GM21447 (cell line): ENCODE data around the gene UQCC5.

Experiments used
- ATAC-seq: cut with Tn5 transposase; IDR thresholded peaks from one replicate; pipeline ENCODE4 v1.9.1; 2021; ENCODE audit not compliant: unreplicated experiment

The UQCC5 gene, protein sequence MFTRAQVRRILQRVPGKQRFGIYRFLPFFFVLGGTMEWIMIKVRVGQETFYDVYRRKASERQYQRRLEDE

GRCh38 chr3:52536369-52537164 is at the start of gene UQCC5:
Gene UQCC5, plus strand, starts transcription at chr3:52536605. Its CDS starts 151 bp downstream, at chr3:52536756.
- ATAC-seq = peak; percentile 81

- no peak for ATAC-seq
Observed at GRCh38 chr3:52487050-52487787, 49.2 kb upstream of the UQCC5 start.

GRCh38 chr3:52487788-52488691 is 48.4 kb upstream of the UQCC5 start:
- no peak for ATAC-seq

DNA sequence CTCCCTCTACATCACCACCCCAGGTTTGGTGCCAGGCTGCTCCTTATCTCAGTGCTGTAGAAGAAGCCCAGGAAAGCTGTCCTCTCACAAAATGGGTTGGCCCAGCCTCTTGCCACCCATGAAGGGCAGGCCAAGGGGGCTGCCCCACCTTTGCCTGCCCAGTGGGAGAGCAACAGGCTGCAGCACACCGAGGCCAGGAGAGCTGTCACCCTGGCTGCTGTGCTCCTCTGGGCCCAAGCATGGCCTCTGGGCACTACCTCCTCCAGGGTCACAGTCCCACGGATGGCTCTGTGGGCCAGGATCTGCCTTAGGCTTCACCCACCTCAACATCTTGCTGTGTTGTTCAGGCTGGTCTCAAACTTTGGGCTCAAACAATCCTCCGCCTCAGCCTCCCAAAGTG is 47.7 kb upstream of the UQCC5 start:
- no peak for ATAC-seq

DNA sequence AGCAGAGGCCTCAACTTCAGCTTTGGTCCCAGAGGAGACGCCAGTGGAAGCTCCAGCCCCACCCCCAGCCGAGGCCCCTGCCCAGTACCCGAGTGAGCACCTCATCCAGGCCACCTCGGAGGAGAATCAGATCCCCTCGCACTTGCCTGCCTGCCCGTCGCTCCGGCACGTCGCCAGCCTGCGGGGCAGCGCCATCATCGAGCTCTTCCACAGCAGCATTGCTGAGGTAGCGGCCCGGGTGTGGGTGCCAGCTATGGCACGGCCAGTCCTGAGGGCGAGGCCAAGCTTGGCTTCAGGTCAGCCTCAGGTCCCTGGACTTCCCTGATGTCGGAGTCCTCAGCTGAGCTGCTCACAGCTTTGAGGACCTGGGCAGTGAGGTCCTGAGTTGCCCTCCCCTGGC is 47.0 kb upstream of the UQCC5 start:
- no peak for ATAC-seq

DNA sequence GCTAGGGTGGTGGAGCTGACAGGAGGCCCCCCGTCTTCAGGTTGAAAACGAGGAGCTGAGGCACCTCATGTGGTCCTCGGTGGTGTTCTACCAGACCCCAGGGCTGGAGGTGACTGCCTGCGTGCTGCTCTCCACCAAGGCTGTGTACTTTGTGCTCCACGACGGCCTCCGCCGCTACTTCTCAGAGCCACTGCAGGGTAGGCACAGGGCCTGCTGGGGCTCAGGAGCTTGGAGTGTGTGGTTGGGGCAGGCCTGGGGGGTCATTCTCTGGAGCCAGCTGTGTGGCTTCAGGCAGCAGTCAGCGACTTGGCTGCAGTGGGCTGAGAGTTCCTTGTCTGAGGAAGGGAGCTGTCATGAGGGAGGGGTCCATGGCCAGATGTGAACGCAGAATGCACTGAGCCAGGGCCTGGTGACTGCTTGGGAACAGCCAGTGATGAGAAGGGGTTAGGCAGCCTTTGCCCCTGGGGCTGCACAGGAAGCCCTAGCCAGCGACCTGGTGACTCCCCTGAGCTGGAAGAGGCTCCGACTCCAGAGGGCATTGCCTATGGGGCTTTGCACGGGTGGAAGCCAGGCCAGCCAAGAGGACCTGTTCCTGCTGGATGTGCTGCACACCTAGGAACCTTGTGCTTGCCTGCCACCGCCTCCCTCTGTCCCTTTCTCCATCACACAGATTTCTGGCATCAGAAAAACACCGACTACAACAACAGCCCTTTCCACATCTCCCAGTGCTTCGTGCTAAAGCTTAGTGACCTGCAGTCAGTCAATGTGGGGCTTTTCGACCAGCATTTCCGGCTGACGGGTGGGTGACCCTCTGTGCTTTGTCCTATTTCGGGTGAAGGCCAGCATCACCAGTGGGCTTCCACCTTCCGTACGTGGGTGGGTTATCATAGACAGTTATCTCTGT is 46.1 kb upstream of the UQCC5 start:
- ATAC-seq = no peak

GRCh38 chr3:52490939-52491526 is 45.4 kb upstream of the UQCC5 start:
- no peak for ATAC-seq

DNA sequence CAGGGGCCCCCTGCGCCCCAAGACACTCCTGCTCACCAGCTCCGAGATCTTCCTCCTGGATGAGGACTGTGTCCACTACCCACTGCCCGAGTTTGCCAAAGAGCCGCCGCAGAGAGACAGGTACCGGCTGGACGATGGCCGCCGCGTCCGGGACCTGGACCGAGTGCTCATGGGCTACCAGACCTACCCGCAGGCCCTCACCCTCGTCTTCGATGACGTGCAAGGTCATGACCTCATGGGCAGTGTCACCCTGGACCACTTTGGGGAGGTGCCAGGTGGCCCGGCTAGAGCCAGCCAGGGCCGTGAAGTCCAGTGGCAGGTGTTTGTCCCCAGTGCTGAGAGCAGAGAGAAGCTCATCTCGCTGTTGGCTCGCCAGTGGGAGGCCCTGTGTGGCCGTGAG is 44.3 kb upstream of the UQCC5 start:
- no peak for ATAC-seq

DNA sequence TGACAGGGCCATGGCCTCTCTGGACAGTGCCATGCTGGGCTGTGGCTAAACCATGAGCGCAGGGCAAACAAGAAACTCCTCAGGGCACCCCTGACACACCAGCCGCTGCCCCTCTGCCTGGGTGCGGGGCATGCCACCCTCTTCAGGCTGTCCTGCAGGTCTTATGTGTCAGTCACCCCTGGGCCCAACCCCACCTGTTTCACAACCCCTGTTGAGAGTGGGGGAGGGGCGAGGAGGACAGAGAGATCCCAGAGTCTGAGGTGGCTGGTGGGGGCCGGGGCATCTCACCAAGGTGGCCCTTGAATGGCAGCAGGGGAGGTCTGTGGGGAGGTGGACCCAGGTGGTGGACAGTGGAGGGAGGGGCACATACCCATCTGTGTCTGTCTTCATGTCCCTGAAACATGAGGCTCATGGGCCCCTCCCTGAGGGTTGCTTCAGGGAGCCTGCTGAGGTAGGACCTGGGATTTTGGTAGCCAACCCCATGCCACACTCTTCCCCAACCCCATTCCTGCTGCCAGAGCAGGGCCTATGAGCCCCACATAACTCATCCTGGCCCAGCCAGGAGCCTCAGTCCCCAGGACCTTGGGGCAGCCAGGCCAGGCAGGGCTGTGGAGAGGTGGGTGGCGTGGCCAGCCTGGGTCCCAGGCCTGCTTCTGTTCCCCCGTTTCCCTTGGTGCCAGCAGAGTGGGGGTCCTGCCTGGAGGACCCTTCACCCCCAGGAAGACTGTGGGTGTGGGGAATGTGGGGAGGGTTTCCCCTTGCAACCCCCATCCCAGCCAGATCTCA is 43.0 kb upstream of the UQCC5 start:
- no peak for ATAC-seq

DNA sequence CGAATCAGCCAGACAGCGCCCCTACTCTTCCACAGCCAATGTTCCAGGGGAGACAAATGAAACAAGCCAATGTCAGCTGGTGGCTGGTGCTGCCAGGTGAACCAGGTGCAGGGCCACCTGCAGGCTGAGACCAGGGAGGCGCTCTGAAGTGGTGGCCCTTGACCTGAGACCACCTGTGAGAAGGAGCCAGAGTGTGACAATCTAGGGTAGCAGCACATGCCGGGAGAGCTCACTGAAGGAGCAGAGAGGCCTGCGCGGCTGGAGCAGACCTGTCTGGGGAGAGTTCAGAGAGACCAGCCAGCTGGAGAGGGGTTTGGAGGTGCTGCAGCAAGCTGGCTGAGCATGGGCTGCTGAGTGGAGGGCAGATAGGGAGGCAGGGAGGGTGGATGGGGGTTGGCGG is 42.0 kb upstream of the UQCC5 start:
- ATAC-seq = no peak

DNA sequence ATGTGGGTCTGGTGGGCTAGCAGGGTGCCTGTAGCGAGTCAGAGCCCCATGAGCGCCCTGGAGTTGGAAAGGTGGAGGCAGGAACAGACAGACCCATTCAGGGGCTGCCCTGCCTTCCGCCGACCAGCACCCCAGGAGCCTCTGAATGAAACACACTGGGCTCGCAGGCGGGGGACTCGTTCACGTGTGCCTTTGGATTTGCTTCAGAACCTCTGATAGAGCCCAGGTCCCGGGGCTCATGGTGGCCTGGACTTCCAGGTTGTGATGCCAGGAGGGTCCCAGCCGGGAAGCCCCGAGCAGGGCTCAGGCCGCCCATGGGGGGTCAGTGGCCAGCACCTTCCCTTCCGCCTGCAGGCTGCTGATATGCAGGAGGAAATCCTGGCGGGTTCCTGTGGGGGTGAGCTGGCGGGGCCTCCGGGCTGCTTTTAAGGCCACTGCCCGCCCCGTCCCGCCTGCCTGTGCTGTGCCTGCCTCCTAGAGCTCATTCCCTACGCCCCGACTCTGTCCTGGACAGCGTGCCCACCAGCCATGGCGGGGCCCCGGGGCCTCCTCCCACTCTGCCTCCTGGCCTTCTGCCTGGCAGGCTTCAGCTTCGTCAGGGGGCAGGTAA is 41.4 kb upstream of the UQCC5 start, which contains the start of gene STAB1:
Gene STAB1 (plus strand): TSS at position 453 of the 610 bp plus-strand sequence. CDS start 76 bp downstream, at position 529.
- ATAC-seq = no peak

- no peak for ATAC-seq
Observed at GRCh38 chr3:52495777-52496602, 40.4 kb upstream of the UQCC5 start.

DNA sequence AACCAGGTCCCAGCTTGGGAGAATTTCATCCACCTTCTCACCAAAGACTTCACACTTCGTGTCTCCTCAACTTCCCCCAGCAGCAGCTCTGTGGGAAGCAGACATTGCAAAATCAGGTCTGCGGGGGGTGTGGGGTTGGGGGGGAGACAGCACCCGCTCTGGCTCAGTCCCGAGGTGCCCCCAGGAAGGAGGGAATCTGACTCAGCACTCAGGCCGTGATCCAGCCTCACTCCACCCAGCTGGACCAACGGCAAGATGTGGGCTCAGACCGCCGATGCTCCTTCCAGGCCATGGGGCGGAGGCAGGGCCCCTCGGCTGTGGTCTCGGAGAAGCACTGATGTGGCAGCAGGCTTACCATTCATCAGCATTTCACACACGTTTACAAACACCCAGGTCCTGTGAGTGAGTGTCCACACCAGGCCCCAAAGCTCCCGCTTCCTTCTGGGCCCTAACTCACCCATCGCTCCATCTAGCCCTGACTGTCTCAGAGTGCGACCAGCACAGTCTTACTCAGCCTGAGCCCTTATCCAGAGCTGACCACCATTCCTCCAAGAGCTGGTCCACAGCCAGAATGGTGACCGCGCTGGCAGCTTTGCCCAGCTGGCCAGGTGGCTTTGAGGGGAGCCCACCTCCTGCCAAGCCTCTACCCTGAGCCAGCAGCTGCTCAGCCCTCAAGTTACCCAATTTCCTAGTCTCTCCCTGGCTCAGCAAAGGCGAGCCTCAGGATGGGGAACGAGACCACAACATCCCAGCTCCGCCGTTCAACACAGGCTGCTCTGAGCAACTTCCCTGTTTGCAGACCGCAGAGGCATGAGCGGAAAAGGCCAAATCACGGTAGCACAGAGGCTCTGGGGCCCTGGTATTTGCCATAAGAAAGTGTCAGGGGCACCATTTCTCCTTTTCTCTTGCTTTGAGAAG is 38.0 kb upstream of the UQCC5 start:
- no peak for ATAC-seq

DNA sequence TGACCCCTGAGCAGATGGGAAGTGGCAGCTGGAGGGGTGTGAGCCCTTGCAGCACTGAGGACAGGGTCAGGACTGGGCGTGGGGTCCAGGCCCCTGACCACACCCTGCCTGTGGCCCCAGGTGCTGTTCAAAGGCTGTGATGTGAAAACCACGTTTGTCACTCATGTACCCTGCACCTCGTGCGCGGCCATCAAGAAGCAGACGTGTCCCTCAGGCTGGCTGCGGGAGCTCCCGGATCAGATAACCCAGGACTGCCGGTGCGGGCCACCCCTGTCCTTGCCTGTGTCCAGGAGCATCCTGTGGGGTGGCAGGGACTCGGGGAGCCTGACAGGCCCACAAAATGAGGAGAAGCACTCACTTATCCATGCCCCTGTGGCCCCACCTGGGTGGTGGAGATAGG is 35.4 kb upstream of the UQCC5 start:
- ATAC-seq = no peak

DNA sequence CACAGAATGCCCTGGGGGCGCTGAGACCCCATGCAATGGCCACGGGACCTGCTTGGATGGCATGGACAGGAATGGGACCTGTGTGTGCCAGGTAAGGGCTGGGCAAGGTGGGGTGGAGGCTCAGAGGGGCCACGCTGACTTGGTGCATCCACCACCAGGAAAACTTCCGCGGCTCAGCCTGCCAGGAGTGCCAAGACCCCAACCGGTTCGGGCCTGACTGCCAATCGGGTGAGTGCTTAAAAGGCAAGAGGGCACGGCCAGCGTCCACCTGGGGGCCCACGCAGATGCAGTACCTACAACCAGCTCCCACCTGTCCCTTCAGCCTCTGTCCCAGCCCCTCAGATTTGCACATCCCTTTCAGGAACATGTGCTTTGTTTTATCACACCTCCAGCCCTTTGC is 34.4 kb upstream of the UQCC5 start:
- ATAC-seq = no peak

- no peak for ATAC-seq
Observed at GRCh38 chr3:52502808-52503350, 33.5 kb upstream of the UQCC5 start.
